HG03457 (cell line): ENCODE data around the gene SLC2A9.
"Not testable (repeated sequence)": the region's sequence is repeated elsewhere in the genome, so short reads cannot be mapped to it uniquely, and the experiment has no call there.

Source experiments
- ATAC-seq: cut with Tn5 transposase; IDR thresholded peaks from one replicate; pipeline ENCODE4 v1.9.1; 2021; ENCODE audit warnings: moderate number of reproducible peaks; ENCODE audit not compliant: unreplicated experiment

SLC2A9 gene

GRCh38 chr4:10002278-10002677, 19.0 kb downstream of the SLC2A9 start:
- ATAC-seq: no peak

DNA sequence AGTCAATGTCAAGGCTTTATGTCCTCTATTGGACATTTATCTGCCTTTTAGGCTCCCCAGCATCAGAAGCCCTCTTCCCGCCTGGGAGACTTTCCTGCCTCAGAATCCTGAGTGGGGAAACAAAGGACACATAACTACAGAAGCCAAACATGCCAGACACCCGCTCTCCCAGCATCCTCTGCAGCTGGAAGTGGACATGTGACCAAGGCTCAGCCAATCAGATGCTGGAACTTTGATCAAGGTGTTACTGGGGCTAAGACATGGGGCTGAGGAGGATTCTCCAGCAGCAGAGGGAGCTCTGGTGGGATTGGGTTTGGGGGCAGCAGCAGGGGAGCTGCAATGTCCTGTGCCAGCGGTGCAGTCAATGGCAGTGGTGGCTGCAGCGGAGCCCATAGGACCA, 19.5 kb downstream of the SLC2A9 start:
- ATAC-seq: no peak

DNA sequence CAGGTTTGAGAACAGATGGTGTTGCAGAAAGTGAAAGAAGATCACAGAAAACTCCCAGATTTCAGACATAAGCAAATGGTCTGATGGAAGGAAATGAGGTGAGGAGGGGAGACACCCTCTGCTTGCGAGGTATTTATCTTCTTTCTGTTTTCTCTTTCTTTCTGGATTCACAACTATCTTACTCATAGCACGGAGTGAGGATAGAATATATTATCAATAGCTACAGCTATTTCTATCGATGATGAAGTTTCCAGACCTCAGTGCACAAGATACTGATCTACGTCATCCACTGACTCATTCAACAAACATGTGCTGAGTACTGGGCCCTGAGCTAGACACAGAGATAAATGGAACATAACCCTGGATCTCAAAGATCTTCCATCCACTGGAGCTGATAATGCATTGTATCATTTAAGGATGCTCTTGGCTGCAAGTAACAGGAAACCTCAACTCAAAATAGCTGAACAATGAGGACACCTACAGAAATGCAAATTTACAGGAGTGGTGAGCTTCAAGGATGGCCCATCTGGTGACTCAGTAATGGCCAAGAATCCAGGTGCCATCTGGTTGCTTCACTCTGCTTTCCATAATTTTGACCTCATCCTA, 21.2 kb downstream of the SLC2A9 start:
- ATAC-seq: peak; percentile 50

GRCh38 chr4:9997886-9998285, 23.4 kb downstream of the SLC2A9 start:
- no peak for ATAC-seq

- ATAC-seq: no peak
Measured at GRCh38 chr4:9996319-9997110, 24.8 kb downstream of the SLC2A9 start.

GRCh38 chr4:9994246-9994847, 26.9 kb downstream of the SLC2A9 start:
- no peak for ATAC-seq

- no peak for ATAC-seq
Measured at GRCh38 chr4:9989918-9990635, 31.2 kb downstream of the SLC2A9 start.

DNA sequence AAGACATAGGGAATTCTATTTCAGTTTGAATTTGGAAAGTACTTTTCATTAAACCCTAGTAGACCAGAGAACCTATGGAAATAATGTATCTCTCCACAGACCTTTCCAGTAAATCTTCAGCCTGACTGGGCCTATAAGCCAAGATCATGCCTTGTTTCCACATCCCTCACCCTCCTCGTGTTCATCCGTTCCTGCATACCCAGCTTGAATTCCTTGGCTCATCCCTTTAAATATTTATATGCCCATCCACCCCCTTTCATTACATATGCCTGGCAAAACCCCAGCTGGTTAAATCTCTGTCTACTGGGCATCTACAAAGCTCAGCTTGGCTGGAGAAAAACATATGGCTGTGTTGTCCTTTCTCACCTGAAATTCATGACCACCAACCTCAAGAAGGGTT, 32.4 kb downstream of the SLC2A9 start:
- ATAC-seq: no peak

DNA sequence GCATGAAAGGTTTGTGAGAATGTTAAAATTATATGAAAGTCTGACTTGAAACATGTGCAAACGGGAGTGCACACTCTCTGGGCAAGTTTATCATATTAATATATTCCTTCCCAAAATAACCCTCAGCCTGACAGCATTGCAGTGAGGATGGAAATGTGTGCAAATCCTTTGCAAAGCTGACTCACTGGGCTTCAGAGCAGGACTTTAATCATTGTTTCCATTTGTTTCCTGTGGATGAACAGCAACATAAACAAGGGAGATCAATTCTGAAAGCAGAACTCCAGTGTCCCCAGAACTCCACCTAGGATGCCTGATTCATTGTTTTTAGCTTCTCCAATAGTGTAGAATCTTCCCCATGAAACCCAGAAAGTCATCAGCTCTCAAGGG, 32.9 kb downstream of the SLC2A9 start:
- ATAC-seq: no peak

GRCh38 chr4:9987749-9988362, 33.4 kb downstream of the SLC2A9 start:
- ATAC-seq: no peak

- ATAC-seq: no peak
Measured at GRCh38 chr4:9984621-9985020, 36.7 kb downstream of the SLC2A9 start.

- ATAC-seq: no peak
Measured at GRCh38 chr4:9983211-9983610, 38.1 kb downstream of the SLC2A9 start.

- not testable (repeated sequence) for ATAC-seq
Measured at GRCh38 chr4:9981899-9982298, 39.4 kb downstream of the SLC2A9 start.

- ATAC-seq: no peak
Measured at GRCh38 chr4:9980898-9981297, 40.4 kb downstream of the SLC2A9 start.

GRCh38 chr4:9979101-9979701, 42.1 kb downstream of the SLC2A9 start:
- ATAC-seq: no peak

DNA sequence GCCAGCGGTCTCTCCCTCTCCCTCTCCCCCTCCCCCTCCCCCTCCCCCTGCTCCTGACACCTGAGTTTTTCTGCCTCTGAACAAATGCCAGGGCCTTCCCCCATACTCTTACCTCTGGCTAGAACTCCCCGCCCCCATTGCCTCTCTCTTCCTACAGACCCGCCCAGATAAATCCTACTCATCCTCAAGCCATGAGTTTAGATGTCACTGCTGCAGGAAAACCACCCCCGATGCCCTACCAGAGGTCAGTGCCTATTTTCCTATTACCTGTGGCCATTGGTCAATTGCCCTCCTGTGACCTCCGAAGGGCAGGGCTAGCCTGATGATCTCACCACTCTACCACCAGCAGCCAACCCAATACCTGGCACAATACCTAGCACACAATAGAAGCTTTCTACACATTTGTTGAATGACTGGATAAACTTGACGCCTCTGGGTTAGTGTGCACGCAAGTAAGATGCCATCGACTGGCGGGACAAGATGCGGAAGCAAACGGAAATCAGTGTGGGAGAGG, 43.7 kb downstream of the SLC2A9 start:
- no peak for ATAC-seq

GRCh38 chr4:9976781-9977180, 44.5 kb downstream of the SLC2A9 start:
- no peak for ATAC-seq

DNA sequence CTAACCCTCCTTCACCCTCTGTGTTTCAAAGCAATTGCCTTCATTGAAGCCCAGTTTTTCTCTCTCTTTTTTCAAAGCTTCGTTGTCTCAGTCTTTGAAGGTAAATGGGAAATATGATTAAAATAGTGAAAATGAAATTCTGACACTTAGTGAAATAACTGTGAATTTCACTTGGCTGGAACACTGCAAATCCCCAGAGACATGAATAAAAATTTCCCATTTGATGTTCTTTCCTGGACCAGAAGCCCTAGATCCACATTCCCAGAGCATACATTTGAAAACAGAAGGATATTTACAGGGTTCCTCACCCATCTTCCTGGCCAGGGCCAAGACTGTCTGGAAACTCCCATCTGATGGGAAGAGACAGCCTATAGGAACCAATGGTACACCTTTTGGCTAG, 45.0 kb downstream of the SLC2A9 start:
- ATAC-seq: no peak

DNA sequence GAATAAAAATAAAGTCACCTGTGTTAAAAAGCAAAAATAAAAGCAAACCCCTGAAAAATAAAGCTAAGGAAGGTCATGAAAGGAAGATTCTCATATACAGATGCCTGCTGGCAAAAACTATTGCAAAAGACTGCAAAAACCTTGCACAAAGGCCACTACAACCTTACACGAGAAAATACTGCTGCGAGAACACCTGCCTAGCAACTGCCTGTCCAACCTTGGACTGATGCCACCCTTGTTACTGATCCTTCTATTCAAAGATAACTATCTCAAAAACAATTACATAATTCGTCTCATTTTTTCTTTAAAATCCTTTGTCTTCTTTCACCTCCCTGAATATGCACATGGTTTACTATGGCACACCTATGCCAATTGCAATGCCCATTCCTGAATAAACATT, 49.6 kb downstream of the SLC2A9 start:
- no peak for ATAC-seq

- ATAC-seq: peak; percentile 61
Measured at GRCh38 chr4:9970399-9971011, 50.8 kb downstream of the SLC2A9 start.
